Coronary artery (tissue), 2 donors: Measurements from ENCODE around the gene ORC2.

ENCODE experiments used
- DNase-seq: peaks from one replicate; pipeline ENCODE4 v3.0.0-alpha.2; 2017; ENCODE audit warnings: low spot score
- H3K27ac ChIP-seq, 2 donors: fragments of 200-600 bp; sonication (generic); one replicate each; pipeline ENCODE4 v1.5.1; 2016 to 2019
- H3K4me3 ChIP-seq: fragments of 200-600 bp; sonication (generic); 2 replicates; pipeline ENCODE4 v1.5.1; 2016; ENCODE audit warnings: mild to moderate bottlenecking, moderate library complexity
- TF ChIP-seq, protein P1 (sequence below): fragments of 200-600 bp; sonication (generic); IDR thresholded peaks from one replicate; pipeline ENCODE4 v1.5.1; 2019; ENCODE audit warnings: antibody characterized with exemption

ORC2 gene

GRCh38 chr2:200860092-200860795, 103.2 kb downstream of the ORC2 start:
- H3K27ac ChIP-seq: peak overlapping the region; percentile 35 to 41
- TF ChIP-seq, protein P1, sequence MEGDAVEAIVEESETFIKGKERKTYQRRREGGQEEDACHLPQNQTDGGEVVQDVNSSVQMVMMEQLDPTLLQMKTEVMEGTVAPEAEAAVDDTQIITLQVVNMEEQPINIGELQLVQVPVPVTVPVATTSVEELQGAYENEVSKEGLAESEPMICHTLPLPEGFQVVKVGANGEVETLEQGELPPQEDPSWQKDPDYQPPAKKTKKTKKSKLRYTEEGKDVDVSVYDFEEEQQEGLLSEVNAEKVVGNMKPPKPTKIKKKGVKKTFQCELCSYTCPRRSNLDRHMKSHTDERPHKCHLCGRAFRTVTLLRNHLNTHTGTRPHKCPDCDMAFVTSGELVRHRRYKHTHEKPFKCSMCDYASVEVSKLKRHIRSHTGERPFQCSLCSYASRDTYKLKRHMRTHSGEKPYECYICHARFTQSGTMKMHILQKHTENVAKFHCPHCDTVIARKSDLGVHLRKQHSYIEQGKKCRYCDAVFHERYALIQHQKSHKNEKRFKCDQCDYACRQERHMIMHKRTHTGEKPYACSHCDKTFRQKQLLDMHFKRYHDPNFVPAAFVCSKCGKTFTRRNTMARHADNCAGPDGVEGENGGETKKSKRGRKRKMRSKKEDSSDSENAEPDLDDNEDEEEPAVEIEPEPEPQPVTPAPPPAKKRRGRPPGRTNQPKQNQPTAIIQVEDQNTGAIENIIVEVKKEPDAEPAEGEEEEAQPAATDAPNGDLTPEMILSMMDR: no peak
- peak overlapping the region; percentile 87 for H3K4me3 ChIP-seq
- DNase-seq: no peak
